ENCODE measurements around the gene E2F4.

DNA sequence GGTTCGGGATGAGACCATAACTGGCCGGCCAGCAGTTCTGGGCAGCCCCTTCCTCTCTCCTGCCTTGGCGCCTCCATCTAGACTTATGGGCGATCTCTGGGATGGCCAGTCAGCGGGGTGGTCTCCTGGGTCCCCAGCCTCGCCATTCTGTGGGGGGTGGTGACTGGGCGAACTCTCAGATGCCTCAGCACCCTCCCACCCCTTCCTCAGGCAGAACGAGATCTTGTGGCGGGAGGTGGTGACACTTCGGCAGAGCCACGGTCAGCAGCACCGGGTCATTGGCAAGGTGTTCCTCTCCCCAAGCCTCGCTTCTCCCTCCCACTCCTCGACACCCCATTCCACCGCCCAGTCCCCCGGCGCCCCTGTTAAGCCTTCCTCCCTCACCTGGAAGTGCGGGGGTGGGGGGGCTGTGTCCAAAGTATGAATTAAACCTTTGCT, 25.8 kb upstream of the E2F4 start:
- TF ChIP-seq ZBTB8A (IDR thresholded peaks at IDR 0.05; ENCODE audit: partially characterized antibody) (no peak), KLF13 (tag; IDR thresholded peaks at IDR 0.05; ENCODE audit: borderline replicate concordance, low read depth) (no peak)
- TF ChIP-seq, protein P1, sequence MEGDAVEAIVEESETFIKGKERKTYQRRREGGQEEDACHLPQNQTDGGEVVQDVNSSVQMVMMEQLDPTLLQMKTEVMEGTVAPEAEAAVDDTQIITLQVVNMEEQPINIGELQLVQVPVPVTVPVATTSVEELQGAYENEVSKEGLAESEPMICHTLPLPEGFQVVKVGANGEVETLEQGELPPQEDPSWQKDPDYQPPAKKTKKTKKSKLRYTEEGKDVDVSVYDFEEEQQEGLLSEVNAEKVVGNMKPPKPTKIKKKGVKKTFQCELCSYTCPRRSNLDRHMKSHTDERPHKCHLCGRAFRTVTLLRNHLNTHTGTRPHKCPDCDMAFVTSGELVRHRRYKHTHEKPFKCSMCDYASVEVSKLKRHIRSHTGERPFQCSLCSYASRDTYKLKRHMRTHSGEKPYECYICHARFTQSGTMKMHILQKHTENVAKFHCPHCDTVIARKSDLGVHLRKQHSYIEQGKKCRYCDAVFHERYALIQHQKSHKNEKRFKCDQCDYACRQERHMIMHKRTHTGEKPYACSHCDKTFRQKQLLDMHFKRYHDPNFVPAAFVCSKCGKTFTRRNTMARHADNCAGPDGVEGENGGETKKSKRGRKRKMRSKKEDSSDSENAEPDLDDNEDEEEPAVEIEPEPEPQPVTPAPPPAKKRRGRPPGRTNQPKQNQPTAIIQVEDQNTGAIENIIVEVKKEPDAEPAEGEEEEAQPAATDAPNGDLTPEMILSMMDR (IDR thresholded peaks at IDR 0.05 in 2 of 3, conservative IDR thresholded peaks at IDR 0.05 in 1 of 3; ENCODE audit: insufficient read depth in 2 of 3, low read depth in 1 of 3, low read length in 3 of 3): no peak
